ENCODE measurements around the gene THPO.
A peak's percentile ranks its signal among the peaks of the same experiment; 100 is the strongest.

THPO gene

GRCh38 chr3:184377882-184378445 lies at the start of gene THPO:
Gene THPO, minus strand, starts transcription at chr3:184378207. Its CDS starts 1,948 bp downstream, at chr3:184376259.
- Histone ChIP-seq H3K4me3 (no peak within 1 kb of the TSS), H3K27ac (peak within 1 kb of the TSS in 1 of 2 donors; percentile 90)
- no peak for TF ChIP-seq CTCF (IDR thresholded peaks at IDR 0.05)
- no peak for DNase-seq (ENCODE audit: low spot score)

- no peak overlapping the region for H3K27ac ChIP-seq
- DNase-seq (ENCODE audit: low spot score): no peak
Observed at GRCh38 chr3:184426691-184427141, 48.7 kb upstream of the THPO start.

GRCh38 chr3:184423561-184423960 lies 45.6 kb upstream of the THPO start:
- no peak overlapping the region for H3K27ac ChIP-seq
- DNase-seq (ENCODE audit: low spot score): no peak
- TF ChIP-seq CTCF (IDR thresholded peaks at IDR 0.05): no peak
- no peak overlapping the region for H3K4me3 ChIP-seq

More at GRCh38 chr3:184426691-184427141, 48.7 kb upstream of the THPO start:
- no peak overlapping the region for H3K4me3 ChIP-seq
- no peak for TF ChIP-seq CTCF (IDR thresholded peaks at IDR 0.05)

- no peak for DNase-seq (ENCODE audit: low spot score)
- Histone ChIP-seq H3K4me3 (no peak overlapping the region), H3K27ac (no peak overlapping the region)
- TF ChIP-seq CTCF (IDR thresholded peaks at IDR 0.05): no peak
Observed at GRCh38 chr3:184419171-184419570, 41.2 kb upstream of the THPO start.

GRCh38 chr3:184417619-184418327 lies 39.8 kb upstream of the THPO start:
- H3K4me3 ChIP-seq: no peak overlapping the region
- no peak for DNase-seq (ENCODE audit: low spot score)
- H3K27ac ChIP-seq: no peak overlapping the region
- peak; percentile 60 for TF ChIP-seq CTCF (IDR thresholded peaks at IDR 0.05)

GRCh38 chr3:184415203-184415490 lies 37.1 kb upstream of the THPO start:
- Histone ChIP-seq H3K4me3 (no peak overlapping the region), H3K27ac (no peak overlapping the region)
- no peak for DNase-seq (ENCODE audit: low spot score)
- no peak for TF ChIP-seq CTCF (IDR thresholded peaks at IDR 0.05)
